ENCODE results near the gene MAP4K4. TPM values are rescaled to one million over a fixed set of nuclear protein-coding genes. Genes with fewer than 3 reads are reported as not detected.

The MAP4K4 gene
- total RNA-seq, 1 experiment from 2014 or later: 133 TPM

DNA sequence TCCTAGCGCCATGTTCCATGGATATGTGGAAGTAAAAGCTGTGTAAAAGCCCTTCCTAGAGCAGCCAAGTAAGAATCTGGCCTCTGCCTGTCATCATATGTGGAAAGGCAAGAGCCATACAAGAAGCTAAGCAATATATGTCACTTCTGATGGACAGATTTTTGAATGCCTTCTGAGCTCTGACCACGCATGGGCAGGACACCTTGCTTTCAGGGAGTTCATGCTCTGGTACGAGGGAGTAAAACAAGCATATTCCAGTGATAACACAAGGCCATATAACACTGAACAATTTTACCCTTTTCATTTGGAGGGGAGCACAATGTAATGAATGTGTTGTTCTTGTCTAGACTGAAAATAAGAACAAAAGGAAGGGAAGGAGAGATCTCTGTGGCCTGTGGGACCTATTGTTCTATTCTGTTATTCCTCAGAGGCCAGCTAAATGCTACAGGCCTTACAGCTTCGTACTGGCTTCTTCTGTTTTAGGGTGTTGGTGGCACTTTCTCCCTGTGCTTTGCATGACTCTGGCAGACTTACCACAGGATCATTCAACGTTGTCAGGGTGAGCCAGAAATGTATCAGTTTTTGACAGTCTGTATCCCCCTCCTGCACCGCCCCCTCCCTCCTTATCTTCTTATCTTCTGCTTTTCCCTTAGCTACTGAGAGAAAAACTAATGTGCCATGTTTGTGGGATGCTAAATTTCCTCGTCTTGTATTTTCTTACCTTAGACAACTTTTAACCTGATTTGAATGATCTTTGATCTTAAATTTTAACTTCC lies 99.5 kb downstream of the MAP4K4 start:
- no peak overlapping the region for H3K4me2 ChIP-seq (ENCODE audit: low read length)
- H3K9me3 ChIP-seq (ENCODE audit: low read length): no peaks in the 10 kb centered on the region
- H3K9me2 ChIP-seq (replicated peaks; ENCODE audit: low read length): no peaks in the 10 kb centered on the region
- intact Hi-C loops (cut with micrococcal nuclease): no loop called here
- no peak overlapping the region for H3K4me3 ChIP-seq (ENCODE audit: low read length)
- DNase-seq (no peak), ATAC-seq (no peak)
- peaks cover 44% of the 10 kb centered on the region; the same call in 1 of the 2 replicates for H4K20me1 ChIP-seq (ENCODE audit: low read length)
- peaks cover 92% of the 10 kb centered on the region for H3K79me2 ChIP-seq (ENCODE audit: low read length)
- POLR2A ChIA-PET (ENCODE audit: unreplicated experiment): interaction anchor here (0.5 kb wide), 1 partner anchor 10 kb away, joined by 8 read pairs; no protein-coding TSS in a partner anchor
- H2AFZ ChIP-seq (ENCODE audit: low read length): no peak overlapping the region
- no TSS peak for BruUV-seq (replicated peaks)
- no peak for TF ChIP-seq EZH2 (IDR thresholded peaks at IDR 0.05; ENCODE audit: low read length, unreplicated experiment)
- TF ChIP-seq EZH2phosphoT487 (IDR thresholded peaks at IDR 0.05; ENCODE audit: borderline replicate concordance, low read length): no peak
- TF ChIP-seq, protein P1, sequence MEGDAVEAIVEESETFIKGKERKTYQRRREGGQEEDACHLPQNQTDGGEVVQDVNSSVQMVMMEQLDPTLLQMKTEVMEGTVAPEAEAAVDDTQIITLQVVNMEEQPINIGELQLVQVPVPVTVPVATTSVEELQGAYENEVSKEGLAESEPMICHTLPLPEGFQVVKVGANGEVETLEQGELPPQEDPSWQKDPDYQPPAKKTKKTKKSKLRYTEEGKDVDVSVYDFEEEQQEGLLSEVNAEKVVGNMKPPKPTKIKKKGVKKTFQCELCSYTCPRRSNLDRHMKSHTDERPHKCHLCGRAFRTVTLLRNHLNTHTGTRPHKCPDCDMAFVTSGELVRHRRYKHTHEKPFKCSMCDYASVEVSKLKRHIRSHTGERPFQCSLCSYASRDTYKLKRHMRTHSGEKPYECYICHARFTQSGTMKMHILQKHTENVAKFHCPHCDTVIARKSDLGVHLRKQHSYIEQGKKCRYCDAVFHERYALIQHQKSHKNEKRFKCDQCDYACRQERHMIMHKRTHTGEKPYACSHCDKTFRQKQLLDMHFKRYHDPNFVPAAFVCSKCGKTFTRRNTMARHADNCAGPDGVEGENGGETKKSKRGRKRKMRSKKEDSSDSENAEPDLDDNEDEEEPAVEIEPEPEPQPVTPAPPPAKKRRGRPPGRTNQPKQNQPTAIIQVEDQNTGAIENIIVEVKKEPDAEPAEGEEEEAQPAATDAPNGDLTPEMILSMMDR (conservative IDR thresholded peaks at IDR 0.05; ENCODE audit: low read depth, low read length): no peak
- peaks cover 11% of the 10 kb centered on the region; the same call in 1 of the 2 replicates for H3K36me3 ChIP-seq (ENCODE audit: low read depth, low read length)
- H3F3A ChIP-seq (ENCODE audit: low read length, unreplicated experiment): no peaks in the 10 kb centered on the region
- CTCF ChIA-PET: no interaction called here
- no peak overlapping the region for H3K9ac ChIP-seq (ENCODE audit: low read length)
- H3K4me1 ChIP-seq (ENCODE audit: insufficient read depth, low read length): no peaks in the 10 kb centered on the region
- no peak overlapping the region for H3K27ac ChIP-seq (ENCODE audit: low read length)
- H3K27me3 ChIP-seq (ENCODE audit: low read length): no peaks in the 10 kb centered on the region

DNA sequence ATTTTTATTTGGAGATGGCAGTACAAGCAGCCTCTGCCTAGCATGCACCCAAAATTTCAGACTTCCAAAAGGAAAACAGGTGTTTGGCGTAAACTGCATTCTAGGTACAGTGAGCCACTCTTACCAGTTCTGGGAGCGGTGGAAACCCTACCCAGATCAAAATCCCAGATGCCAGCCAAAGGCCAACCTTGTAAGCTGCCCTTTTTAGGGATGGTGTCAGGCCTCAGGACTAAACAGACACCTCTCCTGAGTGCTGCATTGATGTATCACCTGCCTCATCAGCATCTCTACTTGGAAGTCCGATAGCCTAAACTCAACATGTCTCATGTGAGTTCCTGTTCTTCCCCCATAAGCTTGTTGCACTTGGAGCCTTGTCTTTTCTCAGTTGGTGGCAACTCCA lies 104.0 kb downstream of the MAP4K4 start:
- H3K27me3 ChIP-seq (ENCODE audit: low read length): no peaks in the 10 kb centered on the region
- H2AFZ ChIP-seq (ENCODE audit: low read length): no peak overlapping the region
- H3K9me3 ChIP-seq (ENCODE audit: low read length): no peaks in the 10 kb centered on the region
- intact Hi-C loops (cut with micrococcal nuclease): no loop called here
- peaks cover 47% of the 10 kb centered on the region for H4K20me1 ChIP-seq (ENCODE audit: low read length)
- ATAC-seq: no peak
- H3K27ac ChIP-seq (ENCODE audit: low read length): no peak overlapping the region
- ChIA-PET CTCF (interaction anchor here (1.1 kb wide), 1 partner anchor 20 kb away, joined by 3 read pairs; no protein-coding TSS in a partner anchor), POLR2A (ENCODE audit: unreplicated experiment) (no interaction called here)
- TF ChIP-seq, protein P1 (conservative IDR thresholded peaks at IDR 0.05; ENCODE audit: low read depth, low read length): no peak
- no peak for TF ChIP-seq EZH2phosphoT487 (IDR thresholded peaks at IDR 0.05; ENCODE audit: borderline replicate concordance, low read length)
- no peak for TF ChIP-seq EZH2 (IDR thresholded peaks at IDR 0.05; ENCODE audit: low read length, unreplicated experiment)
- DNase-seq: no peak
- no peaks in the 10 kb centered on the region for H3K9me2 ChIP-seq (replicated peaks; ENCODE audit: low read length)
- no peak overlapping the region for H3K9ac ChIP-seq (ENCODE audit: low read length)
- H3K4me1 ChIP-seq (ENCODE audit: insufficient read depth, low read length): peaks cover 30% of the 10 kb centered on the region
- BruUV-seq (replicated peaks): no TSS peak
- H3K4me3 ChIP-seq (ENCODE audit: low read length): no peak overlapping the region
- no peaks in the 10 kb centered on the region for H3F3A ChIP-seq (ENCODE audit: low read length, unreplicated experiment)
- no peak overlapping the region for H3K4me2 ChIP-seq (ENCODE audit: low read length)
- peaks cover 94% of the 10 kb centered on the region for H3K79me2 ChIP-seq (ENCODE audit: low read length)
- 0 out of 2 replicates have a peak, but pooled peaks cover 2% of the 10 kb centered on the region for H3K36me3 ChIP-seq (ENCODE audit: low read depth, low read length)

DNA sequence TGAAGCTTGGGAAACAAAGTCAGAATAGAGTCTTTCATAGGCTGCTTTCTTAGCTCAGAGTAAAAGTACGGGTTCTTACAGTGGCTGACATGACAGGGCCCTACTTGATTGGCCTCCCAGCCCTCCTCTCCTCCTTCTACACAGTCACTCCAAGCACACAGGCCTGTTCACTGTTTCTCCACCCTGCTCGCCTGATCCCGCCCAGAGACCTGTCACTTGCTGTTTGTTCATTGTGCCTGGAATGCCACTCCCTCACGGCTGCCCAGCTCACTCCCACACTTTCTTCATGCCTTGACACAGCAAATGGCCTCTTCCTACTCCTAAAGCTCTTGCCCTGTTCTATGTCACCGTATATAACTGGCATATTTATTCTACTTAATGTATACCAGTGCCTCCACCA lies 104.8 kb downstream of the MAP4K4 start:
- H4K20me1 ChIP-seq (ENCODE audit: low read length): peaks cover 40% of the 10 kb centered on the region
- no peaks in the 10 kb centered on the region for H3K9me2 ChIP-seq (replicated peaks; ENCODE audit: low read length)
- ChIA-PET POLR2A (ENCODE audit: unreplicated experiment) (no interaction called here), CTCF (interaction anchor here (1.1 kb wide), 1 partner anchor 20 kb away, joined by 3 read pairs; no protein-coding TSS in a partner anchor)
- H3K9me3 ChIP-seq (ENCODE audit: low read length): no peaks in the 10 kb centered on the region
- H3K27me3 ChIP-seq (ENCODE audit: low read length): no peaks in the 10 kb centered on the region
- H3K4me3 ChIP-seq (ENCODE audit: low read length): no peak overlapping the region
- H3K4me1 ChIP-seq (ENCODE audit: insufficient read depth, low read length): peaks cover 34% of the 10 kb centered on the region
- no peak overlapping the region for H3K27ac ChIP-seq (ENCODE audit: low read length)
- DNase-seq: peak; percentile 33
- H3F3A ChIP-seq (ENCODE audit: low read length, unreplicated experiment): no peaks in the 10 kb centered on the region
- no peak overlapping the region for H2AFZ ChIP-seq (ENCODE audit: low read length)
- no TSS peak for BruUV-seq (replicated peaks)
- no peak overlapping the region for H3K9ac ChIP-seq (ENCODE audit: low read length)
- H3K4me2 ChIP-seq (ENCODE audit: low read length): no peak overlapping the region
- H3K79me2 ChIP-seq (ENCODE audit: low read length): peaks cover 94% of the 10 kb centered on the region
- intact Hi-C loops (cut with micrococcal nuclease): no loop called here
- ATAC-seq: peak; percentile 28
- TF ChIP-seq EZH2phosphoT487 (IDR thresholded peaks at IDR 0.05; ENCODE audit: borderline replicate concordance, low read length) (no peak), EZH2 (IDR thresholded peaks at IDR 0.05; ENCODE audit: low read length, unreplicated experiment) (no peak)
- TF ChIP-seq, protein P1 (conservative IDR thresholded peaks at IDR 0.05; ENCODE audit: low read depth, low read length): no peak
- 0 out of 2 replicates have a peak, but pooled peaks cover 2% of the 10 kb centered on the region for H3K36me3 ChIP-seq (ENCODE audit: low read depth, low read length)

Measured in PC-3 (cell line).